Fibroblast of lung (primary cell): ENCODE data around the gene ETV6. TPM values are rescaled to one million over a fixed set of nuclear protein-coding genes. Genes with fewer than 3 reads are reported as not detected.

Source experiments
- DNase-seq, 2 donors: peaks; one replicate each; pipeline versions ENCODE4 v3.0.0 to v3.0.0-alpha.2; 2010; ENCODE audit warnings: low read depth in 2 of 2
- H2AFZ ChIP-seq: 2 replicates; pipeline ENCODE4 v1.5.1; 2012; ENCODE audit warnings: low read length, control low read depth, inconsistent platforms
- H3K27ac ChIP-seq: 2 replicates; pipeline ENCODE4 v1.5.1; 2011; ENCODE audit warnings: low read length, control low read depth; ENCODE audit not compliant: insufficient read depth
- H3K27me3 ChIP-seq: 2 replicates; pipeline ENCODE4 v1.5.1; 2011; ENCODE audit warnings: mild to moderate bottlenecking, low read length; ENCODE audit not compliant: control insufficient read depth, insufficient read depth
- H3K36me3 ChIP-seq: 2 replicates; pipeline ENCODE4 v1.5.1; 2011; ENCODE audit warnings: low read length; ENCODE audit not compliant: control insufficient read depth, insufficient read depth
- H3K4me1 ChIP-seq: 2 replicates; pipeline ENCODE4 v1.5.1; 2011; ENCODE audit warnings: low read length; ENCODE audit not compliant: control insufficient read depth, insufficient read depth; ENCODE audit errors: extremely low read depth
- H3K4me2 ChIP-seq: 2 replicates; pipeline ENCODE4 v1.5.1; 2011; ENCODE audit warnings: low read length, control low read depth; ENCODE audit not compliant: insufficient read depth; ENCODE audit errors: extremely low read depth
- H3K4me3 ChIP-seq, 4 experiments: fragments of 200-600 bp in 1 of 4; sonication (generic) in 1 of 4; replicated peaks in 1 of 4; 2 replicates each; pipeline ENCODE4 v1.5.1; 2011 to 2016; ENCODE audit warnings: low read length in 4 of 4, low read depth in 3 of 4, mild to moderate bottlenecking in 3 of 4, control low read depth in 2 of 4, inconsistent platforms in 1 of 4, mixed read lengths in 1 of 4; ENCODE audit not compliant: insufficient read depth in 1 of 4; ENCODE audit errors: control extremely low read depth in 1 of 4
- H3K79me2 ChIP-seq: 2 replicates; pipeline ENCODE4 v1.5.1; 2012; ENCODE audit warnings: mild to moderate bottlenecking, low read length, inconsistent platforms; ENCODE audit not compliant: control insufficient read depth, insufficient read depth
- H3K9ac ChIP-seq: 2 replicates; pipeline ENCODE4 v1.5.1; 2011; ENCODE audit warnings: mild to moderate bottlenecking, low read length, control low read depth; ENCODE audit not compliant: insufficient read depth
- H3K9me3 ChIP-seq: 2 replicates; pipeline ENCODE4 v1.5.1; 2012; ENCODE audit warnings: low read depth, low read length; ENCODE audit not compliant: control insufficient read depth, insufficient read depth
- H4K20me1 ChIP-seq: 2 replicates; pipeline ENCODE4 v1.5.1; 2011; ENCODE audit warnings: low read length; ENCODE audit not compliant: control insufficient read depth, insufficient read depth; ENCODE audit errors: extremely low read depth
- EZH2 ChIP-seq: IDR thresholded peaks from 2 replicates; pipeline ENCODE4 v1.5.1; 2012; ENCODE audit warnings: low read length, control low read depth, mild to moderate bottlenecking; ENCODE audit errors: missing control alignments
- polyA plus RNA-seq, 2 donors: library from polyadenylated mRNA; depleted of rRNA in 1 of 2; stranded (reverse) in 1 of 2; unstranded in 1 of 2; fragments of >200 nt; gene quantifications; 2 replicates each; pipeline ENCODE4 v1.2.1, GENCODE V29; 2011 to 2012; ENCODE audit warnings: missing spikeins in 1 of 2
- total RNA-seq: library from RNA; depleted of rRNA; stranded (reverse); fragments of >200 nt; gene quantifications from 2 replicates; pipeline ENCODE4 v1.2.1, GENCODE V29; 2014
- TF ChIP-seq, protein P1 (sequence below), 2 donors: IDR thresholded peaks in 1 of 2; conservative IDR thresholded peaks in 1 of 2; 1 replicate in 1 of 2; 2 replicates in 1 of 2; pipeline ENCODE4 v1.5.1; 2011 to 2012; ENCODE audit warnings: low read length in 2 of 2, control low read depth in 1 of 2, inconsistent platforms in 1 of 2, low read depth in 1 of 2, mild to moderate bottlenecking in 1 of 2

Gene ETV6
- total and polyA plus RNA-seq, 2 donors (not counting 1 experiment from before 2014, with no cell fraction given) = 4.3 to 8.9 TPM

GRCh38 chr12:11706509-11707379, 57.3 kb downstream of the ETV6 start:
- Histone ChIP-seq H2AFZ (no peak overlapping the region), H3K36me3 (no peaks in the 10 kb centered on the region), H4K20me1 (peaks cover 1% of the 10 kb centered on the region), H3K4me1 (no peaks in the 10 kb centered on the region), H3K79me2 (no peaks in the 10 kb centered on the region), H3K27me3 (no peaks in the 10 kb centered on the region), H3K4me3 (no peak overlapping the region), H3K9me3 (no peaks in the 10 kb centered on the region), H3K4me2 (no peak overlapping the region), H3K9ac (no peak overlapping the region), H3K27ac (no peak overlapping the region)
- no peak for TF ChIP-seq EZH2
- TF ChIP-seq, protein P1, sequence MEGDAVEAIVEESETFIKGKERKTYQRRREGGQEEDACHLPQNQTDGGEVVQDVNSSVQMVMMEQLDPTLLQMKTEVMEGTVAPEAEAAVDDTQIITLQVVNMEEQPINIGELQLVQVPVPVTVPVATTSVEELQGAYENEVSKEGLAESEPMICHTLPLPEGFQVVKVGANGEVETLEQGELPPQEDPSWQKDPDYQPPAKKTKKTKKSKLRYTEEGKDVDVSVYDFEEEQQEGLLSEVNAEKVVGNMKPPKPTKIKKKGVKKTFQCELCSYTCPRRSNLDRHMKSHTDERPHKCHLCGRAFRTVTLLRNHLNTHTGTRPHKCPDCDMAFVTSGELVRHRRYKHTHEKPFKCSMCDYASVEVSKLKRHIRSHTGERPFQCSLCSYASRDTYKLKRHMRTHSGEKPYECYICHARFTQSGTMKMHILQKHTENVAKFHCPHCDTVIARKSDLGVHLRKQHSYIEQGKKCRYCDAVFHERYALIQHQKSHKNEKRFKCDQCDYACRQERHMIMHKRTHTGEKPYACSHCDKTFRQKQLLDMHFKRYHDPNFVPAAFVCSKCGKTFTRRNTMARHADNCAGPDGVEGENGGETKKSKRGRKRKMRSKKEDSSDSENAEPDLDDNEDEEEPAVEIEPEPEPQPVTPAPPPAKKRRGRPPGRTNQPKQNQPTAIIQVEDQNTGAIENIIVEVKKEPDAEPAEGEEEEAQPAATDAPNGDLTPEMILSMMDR (conservative IDR thresholded peaks at IDR 0.05 in 1 of 2, IDR thresholded peaks at IDR 0.05 in 1 of 2; ENCODE audit: low read depth in 1 of 2, low read length in 2 of 2) = no peak
- peak in 1 of 2 donors; percentile 45 for DNase-seq

DNA sequence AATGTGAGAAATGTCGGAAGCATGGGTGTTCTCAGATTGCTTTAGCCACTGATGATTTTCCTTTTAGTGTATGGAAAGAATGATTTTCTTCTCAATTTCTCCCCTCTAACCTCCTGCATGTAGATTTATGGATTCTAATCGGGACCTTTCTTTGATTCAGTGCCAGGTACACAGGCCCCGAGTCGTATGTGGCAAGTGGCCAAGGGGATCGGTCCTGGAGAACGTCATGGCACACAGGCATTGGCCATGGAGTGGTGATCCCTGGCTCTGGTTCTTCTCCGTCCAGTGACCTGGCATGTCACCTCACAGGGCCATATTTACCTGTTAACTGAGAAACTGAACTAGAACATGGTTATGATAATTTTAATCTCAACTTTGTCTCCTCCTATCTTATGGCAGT, 58.1 kb downstream of the ETV6 start:
- peaks cover 1% of the 10 kb centered on the region for H4K20me1 ChIP-seq
- no peaks in the 10 kb centered on the region for H3K4me1 ChIP-seq
- H3K79me2 ChIP-seq = no peaks in the 10 kb centered on the region
- no peak overlapping the region for H2AFZ ChIP-seq
- H3K4me2 ChIP-seq = no peak overlapping the region
- H3K9me3 ChIP-seq = no peaks in the 10 kb centered on the region
- no peaks in the 10 kb centered on the region for H3K36me3 ChIP-seq
- H3K9ac ChIP-seq = no peak overlapping the region
- TF ChIP-seq, protein P1 (conservative IDR thresholded peaks at IDR 0.05 in 1 of 2, IDR thresholded peaks at IDR 0.05 in 1 of 2; ENCODE audit: low read depth in 1 of 2, low read length in 2 of 2) = no peak
- no peak for TF ChIP-seq EZH2
- H3K27ac ChIP-seq = no peak overlapping the region
- H3K27me3 ChIP-seq = no peaks in the 10 kb centered on the region
- H3K4me3 ChIP-seq = no peak overlapping the region
- DNase-seq = no peak

DNA sequence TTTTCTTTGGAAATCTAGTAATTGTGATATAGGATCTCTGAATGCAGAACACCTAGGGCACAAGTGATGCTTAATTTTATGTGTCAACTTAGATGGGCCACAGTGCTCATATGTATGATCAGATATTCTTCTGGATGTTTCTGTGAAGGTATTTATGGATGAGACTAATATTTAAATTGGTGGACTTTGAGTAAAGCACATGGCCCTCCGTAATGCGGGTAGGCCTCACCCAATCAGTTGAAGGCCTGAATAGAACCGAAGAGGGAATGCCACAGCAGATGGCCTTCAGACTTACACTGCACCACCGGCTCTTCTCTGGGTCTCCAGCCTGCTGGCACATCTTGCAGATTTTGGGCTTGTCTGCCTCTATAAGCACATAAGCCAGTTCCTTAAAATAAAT, 60.0 kb downstream of the ETV6 start:
- no peak for DNase-seq
- peaks cover 1% of the 10 kb centered on the region for H4K20me1 ChIP-seq
- no peak overlapping the region for H3K4me3 ChIP-seq
- no peaks in the 10 kb centered on the region for H3K36me3 ChIP-seq
- no peak overlapping the region for H3K9ac ChIP-seq
- H3K9me3 ChIP-seq = no peaks in the 10 kb centered on the region
- H3K27ac ChIP-seq = no peak overlapping the region
- H3K4me2 ChIP-seq = no peak overlapping the region
- TF ChIP-seq, protein P1 (conservative IDR thresholded peaks at IDR 0.05 in 1 of 2, IDR thresholded peaks at IDR 0.05 in 1 of 2; ENCODE audit: low read depth in 1 of 2, low read length in 2 of 2) = no peak
- TF ChIP-seq EZH2 = no peak
- no peaks in the 10 kb centered on the region for H3K27me3 ChIP-seq
- H3K79me2 ChIP-seq = no peaks in the 10 kb centered on the region
- H2AFZ ChIP-seq = no peak overlapping the region
- H3K4me1 ChIP-seq = no peaks in the 10 kb centered on the region
